Measurements from ENCODE around the gene CCT4. TPM values are rescaled to one million over a fixed set of nuclear protein-coding genes. Genes with fewer than 3 reads are reported as not detected.

The CCT4 gene
- total and polyA plus RNA-seq, 2 donors (not counting 1 experiment from before 2014, with no cell fraction given): 136 to 187 TPM

GRCh38 chr2:61906186-61906470, 17.7 kb upstream of the CCT4 start:
- Histone ChIP-seq H3K27me3 (ENCODE audit: control insufficient read depth, insufficient read depth, low read length) (no peaks in the 10 kb centered on the region), H3K9me3 (ENCODE audit: control insufficient read depth, insufficient read depth, low read depth, low read length) (no peaks in the 10 kb centered on the region), H4K20me1 (ENCODE audit: control insufficient read depth, extremely low read depth, insufficient read depth, low read length) (no peaks in the 10 kb centered on the region), H3K4me2 (ENCODE audit: extremely low read depth, insufficient read depth, low read length) (peak overlapping the region; percentile 55), H3K9ac (ENCODE audit: insufficient read depth, low read length) (peak overlapping the region; percentile 60), H3K36me3 (ENCODE audit: control insufficient read depth, insufficient read depth, low read length) (no peaks in the 10 kb centered on the region), H3K4me1 (ENCODE audit: control insufficient read depth, extremely low read depth, insufficient read depth, low read length) (no peaks in the 10 kb centered on the region), H3K79me2 (ENCODE audit: control insufficient read depth, insufficient read depth, low read length) (peaks cover 4% of the 10 kb centered on the region), H3K27ac (ENCODE audit: insufficient read depth, low read length) (peak overlapping the region; percentile 58), H3K4me3 (replicated peaks in 1 of 4; ENCODE audit: control extremely low read depth in 1 of 4, insufficient read depth in 1 of 4, low read depth in 3 of 4, low read length in 4 of 4) (peak overlapping the region; percentile 86 to 98 (median 90)), H2AFZ (ENCODE audit: low read length) (peak overlapping the region; percentile 82)
- no peak for TF ChIP-seq EZH2 (IDR thresholded peaks at IDR 0.05; ENCODE audit: low read length, missing control alignments)
- TF ChIP-seq, protein P1, sequence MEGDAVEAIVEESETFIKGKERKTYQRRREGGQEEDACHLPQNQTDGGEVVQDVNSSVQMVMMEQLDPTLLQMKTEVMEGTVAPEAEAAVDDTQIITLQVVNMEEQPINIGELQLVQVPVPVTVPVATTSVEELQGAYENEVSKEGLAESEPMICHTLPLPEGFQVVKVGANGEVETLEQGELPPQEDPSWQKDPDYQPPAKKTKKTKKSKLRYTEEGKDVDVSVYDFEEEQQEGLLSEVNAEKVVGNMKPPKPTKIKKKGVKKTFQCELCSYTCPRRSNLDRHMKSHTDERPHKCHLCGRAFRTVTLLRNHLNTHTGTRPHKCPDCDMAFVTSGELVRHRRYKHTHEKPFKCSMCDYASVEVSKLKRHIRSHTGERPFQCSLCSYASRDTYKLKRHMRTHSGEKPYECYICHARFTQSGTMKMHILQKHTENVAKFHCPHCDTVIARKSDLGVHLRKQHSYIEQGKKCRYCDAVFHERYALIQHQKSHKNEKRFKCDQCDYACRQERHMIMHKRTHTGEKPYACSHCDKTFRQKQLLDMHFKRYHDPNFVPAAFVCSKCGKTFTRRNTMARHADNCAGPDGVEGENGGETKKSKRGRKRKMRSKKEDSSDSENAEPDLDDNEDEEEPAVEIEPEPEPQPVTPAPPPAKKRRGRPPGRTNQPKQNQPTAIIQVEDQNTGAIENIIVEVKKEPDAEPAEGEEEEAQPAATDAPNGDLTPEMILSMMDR (conservative IDR thresholded peaks at IDR 0.05 in 1 of 2, IDR thresholded peaks at IDR 0.05 in 1 of 2; ENCODE audit: low read depth in 1 of 2, low read length in 2 of 2): no peak
- no peak for DNase-seq (ENCODE audit: low read depth in 2 of 2)

GRCh38 chr2:61905372-61906185, 17.1 kb upstream of the CCT4 start, which contains the start of gene COMMD1:
TSS of gene COMMD1 (plus strand) at chr2:61905674. CDS start at chr2:61905679, 5 bp downstream.
- peak within 1 kb of the TSS; percentile 60 for H3K9ac ChIP-seq (ENCODE audit: insufficient read depth, low read length)
- DNase-seq (ENCODE audit: low read depth in 2 of 2): peak; percentile 67 to 71
- no peaks in the 10 kb centered on the region for H3K27me3 ChIP-seq (ENCODE audit: control insufficient read depth, insufficient read depth, low read length)
- peak within 1 kb of the TSS; percentile 58 for H3K27ac ChIP-seq (ENCODE audit: insufficient read depth, low read length)
- TF ChIP-seq, protein P1 (conservative IDR thresholded peaks at IDR 0.05 in 1 of 2, IDR thresholded peaks at IDR 0.05 in 1 of 2; ENCODE audit: low read depth in 1 of 2, low read length in 2 of 2): no peak
- TF ChIP-seq EZH2 (IDR thresholded peaks at IDR 0.05; ENCODE audit: low read length, missing control alignments): no peak
- H3K36me3 ChIP-seq (ENCODE audit: control insufficient read depth, insufficient read depth, low read length): no peaks in the 10 kb centered on the region
- H3K9me3 ChIP-seq (ENCODE audit: control insufficient read depth, insufficient read depth, low read depth, low read length): no peaks in the 10 kb centered on the region
- no peaks in the 10 kb centered on the region for H3K4me1 ChIP-seq (ENCODE audit: control insufficient read depth, extremely low read depth, insufficient read depth, low read length)
- H3K4me2 ChIP-seq (ENCODE audit: extremely low read depth, insufficient read depth, low read length): peak within 1 kb of the TSS; percentile 85
- H2AFZ ChIP-seq (ENCODE audit: low read length): peak within 1 kb of the TSS; percentile 88
- peaks cover 4% of the 10 kb centered on the region for H3K79me2 ChIP-seq (ENCODE audit: control insufficient read depth, insufficient read depth, low read length)
- H4K20me1 ChIP-seq (ENCODE audit: control insufficient read depth, extremely low read depth, insufficient read depth, low read length): no peaks in the 10 kb centered on the region
- H3K4me3 ChIP-seq (replicated peaks in 1 of 4; ENCODE audit: control extremely low read depth in 1 of 4, insufficient read depth in 1 of 4, low read depth in 3 of 4, low read length in 4 of 4): peak within 1 kb of the TSS; percentile 86 to 98 (median 90)

DNA sequence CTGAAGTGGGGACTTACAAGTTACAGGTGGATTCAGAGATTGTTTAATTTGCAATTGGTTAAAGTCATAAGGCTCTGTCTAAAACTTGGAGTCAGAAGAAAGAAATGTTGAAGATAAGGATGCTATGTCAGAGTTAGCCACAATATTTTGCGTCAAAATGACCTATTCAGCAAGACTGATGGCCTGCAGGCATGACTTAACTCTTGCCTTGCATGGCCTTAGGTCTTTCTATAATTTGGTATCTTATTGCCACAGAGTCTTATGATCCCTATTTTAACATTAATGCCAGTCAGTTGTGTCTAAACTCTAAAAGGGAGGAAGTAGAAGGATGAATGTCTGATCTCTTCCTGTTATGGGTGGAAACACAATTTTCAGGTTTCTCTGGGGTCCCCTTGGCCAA, 11.8 kb upstream of the CCT4 start:
- Histone ChIP-seq H3K4me2 (ENCODE audit: extremely low read depth, insufficient read depth, low read length) (no peak overlapping the region), H3K4me1 (ENCODE audit: control insufficient read depth, extremely low read depth, insufficient read depth, low read length) (no peaks in the 10 kb centered on the region), H3K79me2 (ENCODE audit: control insufficient read depth, insufficient read depth, low read length) (no peaks in the 10 kb centered on the region), H3K9me3 (ENCODE audit: control insufficient read depth, insufficient read depth, low read depth, low read length) (no peaks in the 10 kb centered on the region), H3K36me3 (ENCODE audit: control insufficient read depth, insufficient read depth, low read length) (no peaks in the 10 kb centered on the region), H3K4me3 (replicated peaks in 1 of 4; ENCODE audit: control extremely low read depth in 1 of 4, insufficient read depth in 1 of 4, low read depth in 3 of 4, low read length in 4 of 4) (no peak overlapping the region), H3K27ac (ENCODE audit: insufficient read depth, low read length) (no peak overlapping the region), H3K9ac (ENCODE audit: insufficient read depth, low read length) (no peak overlapping the region), H3K27me3 (ENCODE audit: control insufficient read depth, insufficient read depth, low read length) (no peaks in the 10 kb centered on the region), H2AFZ (ENCODE audit: low read length) (no peak overlapping the region), H4K20me1 (ENCODE audit: control insufficient read depth, extremely low read depth, insufficient read depth, low read length) (no peaks in the 10 kb centered on the region)
- peak in 1 of 2 donors; percentile 52 for DNase-seq (ENCODE audit: low read depth in 2 of 2)
- TF ChIP-seq EZH2 (IDR thresholded peaks at IDR 0.05; ENCODE audit: low read length, missing control alignments): no peak
- TF ChIP-seq, protein P1 (conservative IDR thresholded peaks at IDR 0.05 in 1 of 2, IDR thresholded peaks at IDR 0.05 in 1 of 2; ENCODE audit: low read depth in 1 of 2, low read length in 2 of 2): no peak

Data from fibroblast of lung (primary cell).